ENCODE data around the gene DMAC2.
"Not testable (repeated sequence)": the region's sequence is repeated elsewhere in the genome, so short reads cannot be mapped to it uniquely, and the experiment has no call there.

The DMAC2 gene

DNA sequence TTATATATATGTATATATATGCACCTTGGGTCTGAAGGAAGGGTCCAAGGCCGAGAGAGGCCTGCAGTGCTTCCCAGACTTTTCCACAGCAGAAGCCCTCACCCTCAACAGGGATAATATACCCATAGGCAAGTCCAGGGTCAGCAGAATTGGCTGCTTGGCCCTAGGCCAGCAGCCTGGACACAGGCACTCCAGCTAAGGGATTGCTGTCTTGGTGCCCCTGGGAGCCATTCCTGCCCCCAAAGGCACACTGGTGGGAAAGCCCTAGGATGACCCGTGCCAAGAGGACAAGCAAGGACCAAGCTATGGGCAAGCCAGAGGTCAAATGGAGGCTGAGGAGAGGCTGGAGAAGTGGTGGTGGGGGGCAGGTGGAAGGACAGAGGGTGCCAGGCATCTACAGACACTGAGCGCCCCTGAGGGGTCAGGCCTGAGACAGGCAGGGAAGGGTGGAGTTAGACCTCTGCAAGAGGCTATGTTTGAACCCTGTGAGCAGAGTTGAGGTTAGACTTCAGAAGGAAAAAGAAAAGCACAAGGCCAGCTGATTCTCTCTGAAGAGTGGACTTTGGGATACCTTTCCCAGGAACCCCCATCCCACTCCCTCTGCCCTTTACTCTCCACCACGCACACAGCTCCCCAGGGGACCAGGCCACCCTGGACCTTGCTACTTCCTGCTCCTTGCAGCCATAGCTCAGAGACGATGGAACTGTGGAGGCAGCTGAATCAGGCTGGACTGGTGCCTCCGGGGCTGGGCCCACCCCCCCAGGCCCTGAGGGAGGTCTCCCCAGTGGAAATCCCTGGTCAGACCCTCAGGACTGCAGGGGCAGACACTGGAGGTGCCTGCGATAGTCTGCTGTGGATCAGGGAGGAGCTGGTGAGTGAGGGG is 3.0 kb upstream of the DMAC2 start, which contains the start of gene ERICH4:
Gene ERICH4 (plus strand): TSS at position 684 of the 883 bp plus-strand sequence. CDS start 14 bp downstream, at position 698.
- DNase-seq, result no peak

DNA sequence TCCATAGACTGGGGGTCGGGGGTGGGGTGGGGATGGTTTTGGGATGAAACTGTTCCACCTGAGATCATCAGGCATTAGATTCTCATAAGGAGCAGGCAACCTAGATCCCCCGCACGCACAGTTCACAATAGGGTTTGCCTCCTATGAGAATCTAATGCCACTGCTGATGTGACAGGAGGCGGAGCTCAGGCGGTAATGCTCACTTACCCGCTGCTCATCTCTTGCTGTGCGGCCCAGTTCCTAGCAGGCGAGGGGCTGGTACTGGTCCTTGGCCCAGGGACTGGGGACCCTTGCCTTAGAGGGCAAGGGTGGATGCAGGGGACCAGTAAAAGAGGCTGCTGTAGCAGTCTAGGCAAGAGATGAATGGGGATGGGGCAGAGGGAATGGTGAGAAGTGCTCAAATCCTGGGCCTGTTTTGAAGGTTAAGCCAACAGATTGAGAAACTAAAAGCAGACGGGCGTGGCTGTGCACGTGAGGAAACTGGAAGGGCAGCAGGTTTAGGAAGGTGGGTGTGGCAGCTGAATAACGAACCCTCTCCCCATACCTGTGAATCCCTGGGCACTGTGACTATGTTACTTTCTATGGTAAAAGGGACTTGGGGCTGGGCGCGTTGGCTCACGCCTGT is 1.7 kb upstream of the DMAC2 start:
- DNase-seq, result no peak

DNA sequence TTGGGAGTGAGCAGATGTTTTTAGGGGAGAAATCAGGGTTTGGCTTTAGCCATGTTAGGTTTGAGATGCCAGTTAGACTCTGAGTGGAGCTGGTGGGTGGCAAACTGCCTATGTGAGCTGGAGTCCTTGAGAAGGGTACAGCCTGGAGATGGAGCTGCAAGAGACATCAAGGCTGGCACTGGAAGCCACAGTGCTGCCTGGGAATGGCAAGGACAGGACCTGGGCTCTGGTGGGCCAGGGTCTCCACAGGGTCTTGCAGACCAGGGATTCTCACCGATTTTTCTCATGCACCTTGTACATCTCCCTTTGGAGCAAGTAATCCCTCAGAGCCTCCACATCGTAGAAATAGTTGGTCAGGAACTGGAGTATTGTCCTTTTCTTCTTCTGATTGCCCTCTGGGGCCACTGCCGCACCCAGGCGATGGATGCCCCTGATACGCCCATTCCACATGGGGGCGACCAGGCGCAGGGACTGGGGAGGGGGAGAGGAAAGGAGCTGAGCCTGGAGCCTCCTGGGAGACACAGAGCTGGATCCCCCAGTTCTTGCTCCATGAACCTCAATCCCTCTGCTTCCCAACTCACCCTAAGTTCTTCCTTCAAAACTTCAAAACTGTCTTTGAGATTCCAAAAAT is 1.7 kb downstream of the DMAC2 start:
- DNase-seq, result no peak

DNA sequence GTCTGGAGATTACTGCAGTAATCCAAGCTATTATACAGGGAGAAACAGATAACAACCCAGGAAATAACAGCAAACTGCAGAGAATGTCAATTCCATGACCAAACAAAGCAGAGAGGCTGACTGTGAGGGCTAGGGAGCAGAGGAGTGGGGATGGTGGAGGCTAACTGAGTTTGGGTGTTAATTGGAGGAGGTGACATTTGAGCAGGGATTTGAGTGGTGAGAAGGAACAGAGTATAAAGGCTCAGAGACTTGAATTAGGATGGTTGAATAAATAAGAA is 3.1 kb downstream of the DMAC2 start:
- DNase-seq, result no peak

DNA sequence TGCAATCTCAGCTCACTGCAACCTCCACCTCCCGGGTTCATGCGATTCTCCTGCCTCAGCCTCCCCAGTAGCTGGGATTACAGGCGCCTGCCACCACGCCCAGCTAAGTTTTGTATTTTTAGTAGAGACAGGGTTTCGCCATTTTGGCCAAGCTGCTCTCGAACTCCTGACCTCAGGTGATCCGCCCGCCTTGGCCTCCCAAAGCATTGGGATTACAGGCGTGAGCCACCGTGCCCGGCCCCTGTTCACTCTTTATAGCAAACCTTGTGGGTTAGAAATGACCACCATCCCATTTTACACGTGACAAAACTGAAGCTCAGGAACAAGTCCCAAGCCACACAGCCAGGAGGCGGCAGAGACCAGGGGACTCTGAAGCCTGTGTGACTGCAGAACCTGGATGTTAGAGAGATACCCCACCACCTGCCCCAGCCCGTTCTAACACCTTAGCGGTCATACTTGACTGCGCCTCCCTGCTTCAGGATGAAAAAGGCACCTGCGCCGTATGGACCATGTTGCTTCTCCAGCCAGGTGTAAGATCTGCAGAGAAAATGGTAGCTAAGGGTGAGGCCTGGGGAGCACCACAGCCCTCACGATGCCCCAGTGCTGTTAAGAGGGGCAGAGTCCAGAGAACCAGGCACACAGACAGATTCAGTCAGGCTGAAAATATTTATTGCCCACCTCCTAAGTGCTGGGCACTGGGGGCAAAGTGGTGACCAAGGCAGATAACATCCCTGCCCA is 3.6 kb downstream of the DMAC2 start:
- no peak for DNase-seq

DNA sequence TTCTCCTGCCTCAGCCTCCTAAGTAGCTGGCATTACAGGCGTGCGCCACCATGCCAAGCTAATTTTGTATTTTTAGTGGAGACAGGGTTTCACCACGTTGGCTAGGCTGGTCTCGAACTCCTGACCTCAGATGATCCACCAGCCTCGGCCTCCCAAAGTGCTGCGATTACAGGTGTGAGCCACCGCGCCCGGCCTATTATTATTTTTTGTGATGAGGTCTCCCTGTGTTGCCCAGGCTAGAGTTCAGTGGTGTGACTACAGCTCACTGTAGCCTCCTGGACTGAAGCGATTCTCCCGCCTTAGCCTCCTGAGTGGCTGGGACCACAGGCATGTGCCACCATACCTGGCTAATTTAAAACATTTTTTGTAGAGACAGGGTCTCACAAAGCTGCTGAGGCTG is 4.3 kb downstream of the DMAC2 start:
- not testable (repeated sequence) for DNase-seq

DNA sequence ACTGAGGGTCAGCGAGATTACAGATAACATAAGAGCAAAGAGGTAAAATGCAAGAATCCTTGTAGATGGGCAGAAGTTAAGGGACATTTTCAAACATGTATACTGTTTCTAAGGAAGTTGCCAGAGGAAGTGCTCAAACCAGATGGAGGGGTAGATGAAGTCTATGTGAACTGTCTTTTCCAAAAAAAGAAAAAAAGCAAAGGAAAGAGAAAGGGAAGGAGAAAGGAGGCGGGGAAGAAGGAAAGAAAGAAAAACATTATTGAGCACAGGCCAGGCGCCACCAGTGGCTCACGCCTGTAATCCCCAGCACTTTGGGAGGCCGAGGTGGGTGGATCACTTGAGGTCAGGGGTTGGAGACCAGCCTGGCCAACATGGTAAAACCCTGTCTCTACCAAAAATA is 5.3 kb downstream of the DMAC2 start:
- no peak for DNase-seq

DNA sequence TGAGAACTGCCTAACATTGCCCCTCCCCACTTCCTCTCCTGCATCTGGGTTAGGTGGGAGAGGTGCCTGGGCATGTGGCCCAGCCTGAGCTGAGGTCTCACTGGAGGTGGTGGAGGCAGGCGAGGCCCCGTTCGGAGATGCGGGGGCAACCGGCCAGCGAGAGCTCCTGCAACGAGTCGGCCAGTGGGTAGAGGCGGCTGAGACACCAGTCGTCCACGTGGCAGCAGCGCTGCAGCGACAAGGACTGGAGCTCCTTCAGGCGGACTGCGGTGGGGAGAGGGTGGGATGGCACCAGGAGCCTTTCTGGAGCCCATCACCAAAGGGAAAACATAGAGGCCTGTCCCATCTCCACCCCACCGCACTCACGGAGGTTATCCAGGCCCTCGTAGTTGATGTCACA is 6.5 kb downstream of the DMAC2 start:
- no peak for DNase-seq

DNA sequence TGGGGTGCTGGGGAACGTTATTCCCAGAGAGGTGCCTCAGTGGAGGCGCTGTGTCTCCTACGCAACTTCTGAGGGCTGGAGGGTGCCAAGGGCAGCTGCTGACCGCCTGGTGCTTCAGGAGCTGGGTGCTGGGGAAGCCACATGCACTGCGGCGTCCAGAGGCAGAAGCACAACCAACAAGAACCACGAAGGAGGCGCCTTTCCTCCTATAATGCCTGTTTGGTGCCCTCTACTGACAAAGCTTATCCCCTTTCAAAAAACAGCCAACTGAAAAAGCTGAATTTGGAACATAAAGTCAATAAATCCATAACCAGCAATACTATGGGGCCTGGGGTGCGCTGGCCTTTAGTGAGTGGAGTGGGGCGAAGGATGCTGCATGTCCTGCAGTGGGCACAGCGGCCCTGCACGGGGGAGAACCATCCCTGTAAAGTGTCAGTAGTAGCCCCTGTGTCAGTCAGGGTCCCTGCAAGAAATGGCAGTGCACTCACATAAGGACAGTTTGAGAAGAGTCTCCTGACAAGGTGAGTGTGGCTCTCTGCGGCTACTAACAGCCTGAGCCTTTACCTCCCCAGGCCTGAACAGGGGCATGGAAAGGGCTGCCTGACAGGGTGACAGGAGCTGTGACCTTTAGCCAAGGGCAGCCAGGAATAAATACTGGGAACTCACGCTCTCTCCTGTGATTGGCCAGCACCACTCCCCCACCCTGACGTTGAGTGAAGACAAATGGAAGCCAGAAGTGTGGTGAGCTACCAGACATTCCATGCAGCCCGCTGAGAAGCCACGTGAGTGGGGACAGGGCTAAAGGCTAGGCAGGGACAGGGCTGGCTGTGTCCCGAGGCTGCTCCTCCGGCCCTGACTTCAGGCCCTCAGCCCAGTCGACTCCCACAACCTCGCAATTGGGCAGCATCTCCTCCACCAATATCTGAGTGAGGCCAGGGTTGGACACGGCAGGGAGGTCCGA is 8.0 kb downstream of the DMAC2 start:
- no peak for DNase-seq

DNA sequence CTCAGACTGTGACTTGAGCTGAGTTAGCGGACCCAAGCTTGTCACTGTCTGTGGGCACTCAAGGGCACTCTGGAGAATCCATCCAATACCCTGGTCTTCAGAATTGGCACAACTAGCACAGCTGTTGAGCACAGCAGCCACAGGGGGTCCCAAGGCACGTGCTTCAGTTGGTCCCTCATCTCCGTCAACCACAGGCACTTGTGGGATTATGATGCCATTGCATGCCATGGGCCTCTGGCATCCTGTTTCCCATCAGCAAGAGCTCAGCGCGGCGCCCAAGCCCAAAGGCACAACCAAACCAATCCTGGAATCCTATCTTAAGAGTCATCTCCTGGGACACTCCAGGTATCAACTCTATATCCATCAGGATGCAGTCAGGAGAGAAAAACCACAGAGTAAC is 8.8 kb downstream of the DMAC2 start:
- DNase-seq, result no peak

DNA sequence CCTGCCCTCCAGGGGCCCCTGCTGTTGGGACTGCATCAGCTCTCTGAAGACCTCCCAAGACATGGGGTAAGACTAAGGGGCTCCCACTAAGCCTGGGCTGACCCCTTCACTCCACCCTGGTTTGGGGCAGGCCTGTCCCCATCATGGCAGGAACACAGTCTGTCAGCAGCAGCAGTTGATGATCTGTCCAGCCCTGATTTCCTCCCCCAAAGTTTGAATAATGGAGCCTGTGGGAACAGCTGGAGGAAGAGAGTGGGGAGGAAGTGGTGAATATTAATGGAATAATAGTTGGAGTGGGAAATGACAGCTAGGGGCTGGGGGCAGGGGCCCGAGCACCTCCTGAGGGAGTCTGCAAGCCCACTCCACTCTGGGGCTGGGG is 11.2 kb downstream of the DMAC2 start:
- no peak for DNase-seq

DNA sequence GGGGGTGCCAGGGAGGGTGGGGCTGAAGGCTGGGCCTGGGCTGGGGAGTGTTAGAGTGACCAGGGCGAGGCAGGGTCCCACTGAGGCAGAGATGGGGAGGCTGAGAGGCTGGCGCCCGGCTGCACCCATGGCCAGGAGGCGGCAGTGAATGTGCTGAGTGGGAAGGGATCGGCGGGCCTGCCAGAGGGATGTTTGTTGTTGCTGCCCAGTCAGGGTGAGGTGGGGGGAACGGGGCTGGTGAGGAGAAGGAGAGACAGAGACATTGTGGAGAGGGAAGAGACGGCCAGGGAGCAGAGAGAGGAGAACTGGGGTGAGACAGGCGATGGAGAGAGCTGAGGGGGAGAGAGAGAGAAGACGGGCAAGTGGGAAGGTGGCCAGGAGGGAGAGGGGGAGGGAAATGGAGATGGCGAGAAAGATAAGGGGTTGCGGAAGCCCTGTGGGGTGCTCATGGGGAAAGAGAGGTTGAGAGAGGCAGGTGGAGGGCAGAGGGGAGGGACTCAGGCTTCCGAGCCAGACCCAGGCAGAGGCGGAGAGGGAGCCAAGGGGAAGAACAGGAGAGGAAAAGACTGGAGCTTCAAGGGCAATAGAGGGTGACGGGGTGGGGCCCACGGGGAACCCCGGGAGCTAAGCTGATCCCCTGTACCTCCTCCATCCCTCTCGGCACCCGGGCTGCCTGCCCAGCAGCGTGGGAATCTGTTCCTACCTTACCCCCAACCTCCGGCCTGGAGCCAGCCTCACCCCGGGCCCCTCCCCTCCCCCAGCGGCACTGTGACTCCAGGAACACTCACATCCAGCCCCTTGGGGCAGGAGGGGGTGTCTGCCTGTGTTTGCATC is 11.8 kb downstream of the DMAC2 start:
- peak; percentile 38 for DNase-seq

DNA sequence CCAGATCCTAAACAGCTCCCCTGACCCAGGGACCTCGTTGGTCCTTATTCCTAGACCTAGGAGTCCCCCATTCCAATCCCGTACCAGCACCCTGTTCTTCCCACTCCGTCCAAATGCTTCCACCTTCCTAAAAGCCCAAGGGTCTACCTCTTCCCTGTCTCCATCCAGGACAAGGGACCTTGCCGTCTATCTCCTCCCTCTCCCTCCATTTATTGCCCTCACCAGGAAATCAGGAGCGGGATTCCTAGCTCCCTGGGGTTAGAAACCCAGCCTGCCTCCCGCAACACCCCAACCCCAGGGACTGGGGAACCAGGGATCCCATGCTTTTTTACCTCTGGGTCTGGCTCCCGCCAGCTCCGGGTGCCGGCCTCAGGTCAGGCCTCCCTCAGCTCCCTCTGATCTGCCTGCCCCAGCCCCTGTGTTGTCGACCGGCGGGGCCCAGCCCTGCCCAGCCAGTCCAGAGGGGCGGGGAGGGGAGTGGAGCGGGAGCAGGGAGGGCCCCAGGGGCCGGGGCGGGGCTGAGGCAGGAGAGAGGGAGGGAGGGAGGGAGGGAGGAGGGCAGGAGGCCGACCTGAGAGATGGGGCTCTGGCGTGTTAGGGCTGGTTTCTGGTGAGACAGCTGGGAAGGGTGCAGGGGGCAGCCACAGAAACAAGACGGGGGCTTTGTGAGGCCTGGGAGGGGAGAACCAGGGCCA is 12.6 kb downstream of the DMAC2 start, which contains the start of gene B3GNT8:
Gene B3GNT8 (minus strand): TSS at position 423 of the 695 bp plus-strand sequence. CDS start 596 bp downstream, outside the sequence.
- DNase-seq, result peak; percentile 48

DNA sequence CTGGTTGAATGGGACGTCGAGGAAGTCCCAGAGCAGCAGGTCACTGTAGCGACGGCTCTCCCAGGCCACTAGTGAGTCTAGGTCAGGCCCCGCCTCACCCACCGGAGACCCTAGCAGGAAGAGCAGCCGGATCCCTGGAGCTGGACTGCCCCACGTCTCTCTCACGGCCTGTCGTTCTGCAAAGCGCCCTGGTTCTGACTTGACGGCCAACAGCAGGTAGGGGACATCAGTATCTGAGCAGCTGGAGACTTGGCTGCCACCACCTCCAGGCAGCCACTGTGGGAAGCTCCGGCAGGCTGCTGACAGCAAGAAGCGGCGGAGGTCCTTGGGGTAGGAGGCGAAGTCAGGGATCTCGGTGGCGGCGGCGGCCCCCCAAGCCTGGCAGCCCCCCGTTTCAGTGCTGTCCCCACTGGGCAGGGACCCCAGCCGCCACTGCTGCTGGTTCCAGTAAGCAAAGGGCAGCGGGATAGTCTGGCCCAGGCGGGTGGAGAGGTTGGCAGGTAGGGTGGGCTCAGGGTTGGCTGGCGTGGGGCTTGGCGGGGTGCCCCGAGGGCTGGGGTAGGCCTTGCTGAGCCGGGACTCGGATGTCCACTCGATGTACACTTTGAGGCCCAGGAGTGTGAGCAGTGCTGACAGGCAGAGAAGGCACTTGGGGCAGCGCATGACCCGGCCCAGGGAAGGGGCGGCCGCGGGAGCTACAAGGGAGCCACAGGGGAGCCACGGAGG is 13.4 kb downstream of the DMAC2 start:
- DNase-seq, result no peak

DNA sequence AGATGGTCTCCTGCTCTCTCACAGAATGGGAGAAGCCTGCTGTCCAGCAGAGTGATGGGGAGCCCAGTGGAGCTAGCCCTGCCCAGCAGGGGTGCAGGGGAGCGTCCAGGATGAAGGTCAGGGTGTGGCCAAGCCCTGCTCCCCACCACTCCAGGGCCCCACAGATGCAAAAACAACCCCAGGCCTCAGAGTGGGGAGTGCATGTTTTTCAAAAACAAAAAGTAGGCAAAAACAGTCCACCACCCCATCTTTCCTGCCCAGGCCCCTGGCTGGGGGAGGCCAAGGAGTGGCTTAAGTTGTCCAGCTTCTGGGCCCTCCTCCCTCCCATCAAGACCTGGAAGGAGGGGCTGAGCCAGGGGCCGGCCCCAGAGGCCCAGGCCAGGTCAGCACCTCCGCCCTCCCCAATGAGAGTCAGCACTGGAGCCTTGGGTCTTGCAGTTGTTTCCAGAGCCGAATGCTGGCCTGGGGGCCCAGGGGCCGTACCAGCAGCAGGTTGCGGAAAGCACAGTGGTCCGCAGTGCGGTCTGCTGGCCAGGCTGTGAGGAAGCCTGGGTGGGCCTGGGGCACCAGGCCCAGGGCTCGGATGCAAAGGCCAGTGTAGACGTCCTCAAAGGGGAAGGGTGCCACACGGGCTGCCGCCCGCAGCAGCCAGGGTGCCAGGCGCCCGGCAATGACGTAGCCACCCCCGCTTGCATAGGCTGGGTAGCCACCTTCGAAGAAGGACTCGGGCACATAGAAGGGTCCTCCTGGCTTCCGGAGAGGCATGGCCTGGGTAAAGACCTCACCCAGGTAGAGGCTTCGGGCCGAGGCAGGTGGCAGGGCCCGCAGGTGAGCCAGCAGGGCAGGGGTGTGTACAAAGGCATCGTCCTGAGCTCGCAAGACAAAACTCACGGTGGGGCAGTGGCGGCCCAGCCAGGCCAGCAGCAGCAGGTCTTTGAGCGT is 14.3 kb downstream of the DMAC2 start:
- no peak for DNase-seq

DNA sequence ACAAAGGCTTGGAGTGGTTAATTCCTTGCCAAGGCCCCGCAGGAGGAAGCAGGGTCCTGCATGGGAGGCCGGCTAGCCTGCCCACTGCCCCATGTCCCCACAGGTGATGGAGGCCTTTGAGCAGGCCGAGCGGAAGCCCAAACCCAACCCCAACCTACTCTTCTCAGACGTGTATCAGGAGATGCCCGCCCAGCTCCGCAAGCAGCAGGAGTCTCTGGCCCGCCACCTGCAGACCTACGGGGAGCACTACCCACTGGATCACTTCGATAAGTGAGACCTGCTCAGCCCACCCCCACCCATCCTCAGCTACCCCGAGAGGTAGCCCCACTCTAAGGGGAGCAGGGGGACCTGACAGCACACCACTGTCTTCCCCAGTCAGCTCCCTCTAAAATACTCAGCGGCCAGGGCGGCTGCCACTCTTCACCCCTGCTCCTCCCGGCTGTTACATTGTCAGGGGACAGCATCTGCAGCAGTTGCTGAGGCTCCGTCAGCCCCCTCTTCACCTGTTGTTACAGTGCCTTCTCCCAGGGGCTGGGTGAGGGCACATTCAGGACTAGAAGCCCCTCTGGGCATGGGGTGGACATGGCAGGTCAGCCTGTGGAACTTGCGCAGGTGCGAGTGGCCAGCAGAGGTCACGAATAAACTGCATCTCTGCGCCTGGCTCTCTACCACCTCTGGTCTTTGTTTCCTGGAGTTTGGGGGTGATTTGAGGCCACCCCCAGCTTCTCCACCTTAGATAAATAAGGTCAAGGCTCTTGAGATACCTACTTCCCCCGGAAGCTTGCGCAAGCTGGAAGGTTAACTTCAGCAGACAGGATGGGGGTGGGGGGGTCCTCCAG is 15.2 kb downstream of the DMAC2 start:
- no peak for DNase-seq

DNA sequence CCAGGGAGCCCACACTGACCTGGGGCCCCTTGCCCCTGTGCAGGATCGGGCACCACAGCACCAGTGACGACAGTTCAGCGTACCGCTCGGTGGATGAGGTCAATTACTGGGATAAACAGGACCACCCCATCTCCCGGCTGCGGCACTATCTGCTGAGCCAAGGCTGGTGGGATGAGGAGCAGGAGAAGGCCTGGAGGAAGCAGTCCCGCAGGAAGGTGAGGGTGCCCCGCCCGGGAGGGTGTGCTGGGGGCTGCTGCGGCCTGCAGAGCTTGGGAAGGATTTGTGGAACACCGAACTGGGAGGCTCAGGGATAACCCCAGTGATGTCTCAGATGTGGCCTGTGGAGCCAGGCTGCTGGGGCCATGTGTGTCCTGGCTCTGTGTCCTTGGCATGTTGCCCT is 16.8 kb downstream of the DMAC2 start:
- DNase-seq, result no peak

DNA sequence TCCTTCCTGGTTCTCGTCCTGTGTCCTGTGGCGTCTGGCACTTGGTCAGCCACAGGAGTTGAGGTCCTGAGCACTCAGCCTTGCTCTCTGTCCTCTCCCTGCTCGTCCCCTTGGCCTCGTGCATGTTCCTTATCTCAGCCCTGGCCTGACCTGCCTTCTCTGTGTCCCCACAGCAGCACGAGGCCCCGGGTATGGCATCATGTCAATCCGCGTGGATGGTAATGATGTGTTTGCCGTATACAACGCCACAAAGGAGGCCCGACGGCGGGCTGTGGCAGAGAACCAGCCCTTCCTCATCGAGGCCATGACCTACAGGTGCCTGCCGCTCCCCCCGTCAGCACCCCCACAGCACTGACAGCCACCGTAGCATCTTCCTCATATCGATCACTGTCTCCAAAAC is 17.3 kb downstream of the DMAC2 start:
- no peak for DNase-seq

All from activated T-cell treated with anti-CD3 and anti-CD28 coated beads, Interleukin-2, amount 50 U/mL, for 1 hour (primary cell).